Naive thymus-derived CD4-positive, alpha-beta T cell (primary cell): Measurements from ENCODE around the gene NT5C3B. TPM values are rescaled to one million over a fixed set of nuclear protein-coding genes. Genes with fewer than 3 reads are reported as not detected.
A peak's percentile ranks its signal among the peaks of the same experiment; 100 is the strongest.

Experiments
- ATAC-seq: fragments of 150-1000 bp; cut with Tn5 transposase; 2 replicates; pipeline ENCODE4 v1.10.0; 2021; ENCODE audit warnings: mild to moderate bottlenecking, moderate library complexity
- CTCF ChIA-PET: fragments of 350-600 bp; sonication (Branson Sonifier 250); formaldehyde crosslinking; loops from one replicate; lab custom pipeline; 2021; ENCODE audit warnings: antibody characterized with exemption; lab: Charles Lee
- POLR2A ChIA-PET: fragments of 350-600 bp; sonication (Branson Sonifier 250); formaldehyde crosslinking; loops from one replicate; lab custom pipeline; 2021; ENCODE audit warnings: antibody characterized with exemption, inconsistent platforms; lab: Charles Lee
- DNase-seq, 9 donors: peaks; one replicate each; pipeline versions ENCODE4 v3.0.0 to v3.0.0-alpha.2; 2020 to 2022; ENCODE audit warnings: mixed read lengths in 1 of 9
- H3K27ac ChIP-seq: one replicate; pipeline ENCODE4 v1.7.0; 2013; ENCODE audit warnings: mild to moderate bottlenecking, low read depth, low read length, moderate library complexity
- H3K27me3 ChIP-seq, 2 donors: one replicate each; pipeline ENCODE4 v1.7.0; 2013; ENCODE audit warnings: low read length in 2 of 2, mild to moderate bottlenecking in 2 of 2, moderate library complexity in 2 of 2; ENCODE audit not compliant: control insufficient read depth in 2 of 2, insufficient read depth in 2 of 2
- H3K36me3 ChIP-seq, 3 experiments: 1 replicate in 2 of 3; 2 replicates in 1 of 3; pipeline ENCODE4 v1.7.0; 2013; ENCODE audit warnings: low read length in 3 of 3, mild to moderate bottlenecking in 3 of 3, moderate library complexity in 1 of 3; ENCODE audit not compliant: insufficient read depth in 3 of 3, control insufficient read depth in 2 of 3
- H3K4me1 ChIP-seq, 2 donors: one replicate each; pipeline ENCODE4 v1.7.0; 2013; ENCODE audit warnings: low read length in 2 of 2, mild to moderate bottlenecking in 2 of 2, moderate library complexity in 1 of 2; ENCODE audit not compliant: control insufficient read depth in 2 of 2, insufficient read depth in 2 of 2
- H3K4me3 ChIP-seq: 2 replicates; pipeline ENCODE4 v1.7.0; 2013; ENCODE audit warnings: mild to moderate bottlenecking, low read length
- H3K9me3 ChIP-seq, 3 experiments: 1 replicate in 2 of 3; 2 replicates in 1 of 3; pipeline ENCODE4 v1.7.0; 2013; ENCODE audit warnings: low read length in 3 of 3; ENCODE audit not compliant: control insufficient read depth in 2 of 3
- H3K27ac Mint-ChIP-seq, 9 donors: one replicate each; pipeline ENCODE4 v1.8.0; 2020 to 2022; ENCODE audit warnings: mixed read lengths in 9 of 9, mild to moderate bottlenecking in 8 of 9, moderate library complexity in 5 of 9, inconsistent platforms in 2 of 9
- H3K27me3 Mint-ChIP-seq, 5 donors: one replicate each; pipeline ENCODE4 v1.8.0; 2021 to 2022; ENCODE audit warnings: mixed read lengths in 5 of 5, mild to moderate bottlenecking in 1 of 5
- H3K36me3 Mint-ChIP-seq, 5 donors: one replicate each; pipeline ENCODE4 v1.8.0; 2020 to 2022; ENCODE audit warnings: mixed read lengths in 5 of 5, mild to moderate bottlenecking in 3 of 5, inconsistent platforms in 1 of 5
- H3K4me1 Mint-ChIP-seq, 7 donors: one replicate each; pipeline ENCODE4 v1.8.0; 2020 to 2022; ENCODE audit warnings: mixed read lengths in 7 of 7, mild to moderate bottlenecking in 3 of 7, inconsistent platforms in 1 of 7
- H3K4me3 Mint-ChIP-seq, 10 donors: one replicate each; pipeline ENCODE4 v1.8.0; 2020 to 2022; ENCODE audit warnings: mild to moderate bottlenecking in 10 of 10, mixed read lengths in 10 of 10, moderate library complexity in 6 of 10, inconsistent platforms in 2 of 10
- H3K9me3 Mint-ChIP-seq, 11 donors: one replicate each; pipeline ENCODE4 v1.8.0; 2020 to 2022; ENCODE audit warnings: mixed read lengths in 11 of 11, mild to moderate bottlenecking in 4 of 11, inconsistent platforms in 1 of 11, moderate library complexity in 1 of 11
- intact Hi-C, 2 donors: fragments of 100-400 bp; cut with micrococcal nuclease; formaldehyde crosslinking; loops; one replicate each; pipeline ENCODE4 v1.15.1; 2023
- polyA plus RNA-seq, 2 donors: library from polyadenylated mRNA; unstranded; fragments of 300-500 nt; fragmentation: Illumina TruSeq; gene quantifications; one replicate each; pipeline ENCODE4 v1.2.3, GENCODE V29; 2021
- total RNA-seq, 6 experiments: library from RNA in 5 of 6; stranded (reverse) in 5 of 6; gene quantifications; 1 replicate in 5 of 6; 2 replicates in 1 of 6; pipeline ENCODE4 v1.2.3 and lab custom pipeline; 2021 to 2026

NT5C3B gene
- total and polyA plus RNA-seq, 7 experiments from 2014 or later = 26.8 to 66.7 (median 38.8) TPM

GRCh38 chr17:41787021-41787418, 49.0 kb downstream of the NT5C3B start:
- Mint-ChIP-seq H3K27me3 (peaks cover 13 to 50% (median 16%) of the 10 kb centered on the region in 5 donors), H3K36me3 (no peaks in the 10 kb centered on the region), H3K9me3 (no peaks in the 10 kb centered on the region), H3K27ac (peak overlapping the region in 4 of 9 donors; percentile 1 to 70 (median 48)), H3K4me1 (peaks cover 13 to 45% (median 30%) of the 10 kb centered on the region in 7 donors), H3K4me3 (peak overlapping the region; percentile 61 to 85 (median 82))
- H3K36me3 ChIP-seq = no peaks in the 10 kb centered on the region
- CTCF ChIA-PET = interaction anchor here (0.7 kb wide), 1 partner anchor 50 kb away, joined by 3 read pairs; no protein-coding TSS in a partner anchor
- H3K27ac ChIP-seq = no peak overlapping the region
- no peak for DNase-seq
- ATAC-seq = no peak
- POLR2A ChIA-PET = interaction anchor here (1.5 kb wide), 1 partner anchor 98 kb away, joined by 5 read pairs; the partner anchor contains the start of gene EIF1
- H3K9me3 ChIP-seq = no peaks in the 10 kb centered on the region
- peaks cover 0 to 6% of the 10 kb centered on the region in 2 donors for H3K27me3 ChIP-seq
- H3K4me1 ChIP-seq = peaks cover 0 to 11% of the 10 kb centered on the region in 2 donors
- intact Hi-C loops = no loop called here
- no peak overlapping the region for H3K4me3 ChIP-seq

GRCh38 chr17:41786227-41787020, 49.6 kb downstream of the NT5C3B start, which contains the start of gene JUP:
Gene JUP, minus strand, starts transcription at chr17:41786711. Its CDS starts 14,857 bp downstream, at chr17:41771854.
- H3K4me3 Mint-ChIP-seq = peak within 1 kb of the TSS; percentile 61 to 85 (median 82)
- CTCF ChIA-PET = interaction anchor here (0.6 to 1.3 kb wide), 3 partner anchors 8 to 49 kb away, joined by 3 to 4 read pairs (median 3); no protein-coding TSS in a partner anchor
- H3K4me3 ChIP-seq = peak within 1 kb of the TSS; percentile 44
- no peaks in the 10 kb centered on the region for H3K36me3 ChIP-seq
- H3K9me3 Mint-ChIP-seq = no peaks in the 10 kb centered on the region
- H3K27me3 Mint-ChIP-seq = peaks cover 16 to 51% (median 20%) of the 10 kb centered on the region in 5 donors
- H3K36me3 Mint-ChIP-seq = no peaks in the 10 kb centered on the region
- peak within 1 kb of the TSS in 4 of 9 donors; percentile 1 to 70 (median 48) for H3K27ac Mint-ChIP-seq
- H3K4me1 Mint-ChIP-seq = peaks cover 13 to 45% (median 30%) of the 10 kb centered on the region in 7 donors
- peak; percentile 97 for ATAC-seq
- no peak within 1 kb of the TSS for H3K27ac ChIP-seq
- intact Hi-C loops = loop anchor here in 1 of 2 donors (1.0 kb wide), 1 partner anchor 48 kb away; no protein-coding TSS in a partner anchor
- H3K9me3 ChIP-seq = no peaks in the 10 kb centered on the region
- peak; percentile 84 to 91 (median 89) for DNase-seq
- H3K27me3 ChIP-seq = peaks cover 0 to 6% of the 10 kb centered on the region in 2 donors
- POLR2A ChIA-PET = interaction anchor here (0.5 to 1.5 kb wide), 2 partner anchors 75 to 98 kb away, joined by 3 to 5 read pairs; partner anchors contain the start of gene EIF1
- H3K4me1 ChIP-seq = peaks cover 0 to 11% of the 10 kb centered on the region in 2 donors

- H3K36me3 ChIP-seq = no peaks in the 10 kb centered on the region
- H3K4me3 ChIP-seq = peak overlapping the region; percentile 44
- ChIA-PET CTCF (interaction anchor here (0.6 to 1.3 kb wide), 3 partner anchors 9 to 12 kb away, joined by 3 to 7 read pairs (median 4); no protein-coding TSS in a partner anchor), POLR2A (interaction anchor here (1.5 kb wide), 1 partner anchor 97 kb away, joined by 5 read pairs; the partner anchor contains the start of gene EIF1)
- H3K27me3 ChIP-seq = peaks cover 0 to 6% of the 10 kb centered on the region in 2 donors
- H3K9me3 Mint-ChIP-seq = no peaks in the 10 kb centered on the region
- no peak overlapping the region for H3K27ac ChIP-seq
- intact Hi-C loops = loop anchor here in 1 of 2 donors (1.0 kb wide), 1 partner anchor 48 kb away; no protein-coding TSS in a partner anchor
- H3K36me3 Mint-ChIP-seq = no peaks in the 10 kb centered on the region
- ATAC-seq (no peak), DNase-seq (no peak)
- H3K4me1 Mint-ChIP-seq = peaks cover 13 to 45% (median 29%) of the 10 kb centered on the region in 7 donors
- peak overlapping the region; percentile 3 to 82 (median 70) for H3K4me3 Mint-ChIP-seq
- no peaks in the 10 kb centered on the region for H3K9me3 ChIP-seq
- peaks cover 0 to 11% of the 10 kb centered on the region in 2 donors for H3K4me1 ChIP-seq
- H3K27me3 Mint-ChIP-seq = peaks cover 16 to 51% (median 21%) of the 10 kb centered on the region in 5 donors
- H3K27ac Mint-ChIP-seq = no peak overlapping the region
These were observed 50.2 kb downstream of the NT5C3B start for GRCh38 chr17:41785859-41786226.

- intact Hi-C loops = no loop called here
These were observed 50.8 kb downstream of the NT5C3B start for GRCh38 chr17:41785091-41785858.

GRCh38 chr17:41784207-41784744, 51.8 kb downstream of the NT5C3B start:
- Mint-ChIP-seq H3K27ac (no peak overlapping the region), H3K4me1 (peaks cover 13 to 37% (median 21%) of the 10 kb centered on the region in 7 donors), H3K27me3 (peaks cover 16 to 49% (median 21%) of the 10 kb centered on the region in 5 donors), H3K36me3 (no peaks in the 10 kb centered on the region), H3K4me3 (peak overlapping the region in 6 of 10 donors; percentile 2 to 82 (median 16)), H3K9me3 (no peaks in the 10 kb centered on the region)
- CTCF ChIA-PET = no interaction called here
- POLR2A ChIA-PET = no interaction called here
- DNase-seq = no peak
- no peak overlapping the region for H3K4me3 ChIP-seq
- ATAC-seq = no peak
- peaks cover 0 to 11% of the 10 kb centered on the region in 2 donors for H3K4me1 ChIP-seq
- H3K9me3 ChIP-seq = no peaks in the 10 kb centered on the region
- intact Hi-C loops = no loop called here
- H3K27me3 ChIP-seq = peaks cover 0 to 6% of the 10 kb centered on the region in 2 donors
- H3K27ac ChIP-seq = no peak overlapping the region
- H3K36me3 ChIP-seq = no peaks in the 10 kb centered on the region

More at GRCh38 chr17:41785091-41785858, 50.8 kb downstream of the NT5C3B start:
- DNase-seq = no peak
- H3K36me3 ChIP-seq = no peaks in the 10 kb centered on the region
- no peak for ATAC-seq
- ChIA-PET CTCF (interaction anchor here (0.9 to 1.3 kb wide), 2 partner anchors 9 to 12 kb away, joined by 3 to 7 read pairs; no protein-coding TSS in a partner anchor), POLR2A (interaction anchor here (1.5 kb wide), 1 partner anchor 96 kb away, joined by 5 read pairs; the partner anchor contains the start of gene EIF1)
- Mint-ChIP-seq H3K4me1 (peaks cover 13 to 41% (median 25%) of the 10 kb centered on the region in 7 donors), H3K27me3 (peaks cover 16 to 49% (median 21%) of the 10 kb centered on the region in 5 donors), H3K4me3 (peak overlapping the region; percentile 37 to 82 (median 70)), H3K27ac (no peak overlapping the region), H3K9me3 (no peaks in the 10 kb centered on the region), H3K36me3 (no peaks in the 10 kb centered on the region)
- H3K4me3 ChIP-seq = peak overlapping the region; percentile 44
- no peak overlapping the region for H3K27ac ChIP-seq
- H3K27me3 ChIP-seq = peaks cover 0 to 6% of the 10 kb centered on the region in 2 donors
- no peaks in the 10 kb centered on the region for H3K9me3 ChIP-seq
- peaks cover 0 to 11% of the 10 kb centered on the region in 2 donors for H3K4me1 ChIP-seq
